NB4 (cell line): ENCODE measurements around the gene NEO1.

Experiments used
- DNase-seq: peaks from one replicate; pipeline ENCODE4 v3.0.0; 2010; ENCODE audit warnings: low read depth
- H3K4me3 ChIP-seq: one replicate; pipeline ENCODE4 v1.5.1; 2011; ENCODE audit warnings: mild to moderate bottlenecking, low read depth, low read length, moderate library complexity
- MYC ChIP-seq: IDR thresholded peaks from 2 replicates; pipeline ENCODE4 v1.6.1; 2011; ENCODE audit warnings: low read depth, low read length
- POLR2A ChIP-seq: IDR thresholded peaks from 2 replicates; pipeline ENCODE4 v1.6.1; 2011; ENCODE audit warnings: mild to moderate bottlenecking; ENCODE audit not compliant: insufficient read length; ENCODE audit errors: extremely low read depth
- TF ChIP-seq, protein P1 (sequence below): IDR thresholded peaks from one replicate; pipeline ENCODE4 v1.5.1; 2012; ENCODE audit warnings: low read depth, low read length
- TF ChIP-seq, protein P2 (sequence below): IDR thresholded peaks from 2 replicates; pipeline ENCODE4 v1.6.1; 2011; ENCODE audit warnings: low read depth, low read length

The NEO1 gene

DNA sequence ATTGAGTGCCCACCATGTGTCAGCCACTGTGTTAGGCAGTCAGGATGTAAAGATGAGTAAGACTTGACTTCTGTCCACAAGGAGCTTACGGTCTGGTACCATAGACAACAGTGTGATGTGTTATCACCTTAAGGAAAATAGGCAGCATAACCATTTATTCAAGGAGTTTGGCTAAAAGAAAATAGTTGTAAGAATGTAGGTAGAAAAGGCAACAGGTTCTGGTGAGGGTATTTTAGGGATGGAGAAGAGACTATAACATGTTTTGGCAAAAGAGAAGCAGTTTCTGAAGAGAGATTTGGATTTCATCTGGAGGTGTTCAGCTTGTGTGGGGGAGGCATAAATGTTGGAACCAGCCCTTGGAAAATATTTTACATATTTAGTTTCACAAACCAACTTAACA, 194.6 kb downstream of the NEO1 start:
- no peak for DNase-seq
- TF ChIP-seq, protein P1, sequence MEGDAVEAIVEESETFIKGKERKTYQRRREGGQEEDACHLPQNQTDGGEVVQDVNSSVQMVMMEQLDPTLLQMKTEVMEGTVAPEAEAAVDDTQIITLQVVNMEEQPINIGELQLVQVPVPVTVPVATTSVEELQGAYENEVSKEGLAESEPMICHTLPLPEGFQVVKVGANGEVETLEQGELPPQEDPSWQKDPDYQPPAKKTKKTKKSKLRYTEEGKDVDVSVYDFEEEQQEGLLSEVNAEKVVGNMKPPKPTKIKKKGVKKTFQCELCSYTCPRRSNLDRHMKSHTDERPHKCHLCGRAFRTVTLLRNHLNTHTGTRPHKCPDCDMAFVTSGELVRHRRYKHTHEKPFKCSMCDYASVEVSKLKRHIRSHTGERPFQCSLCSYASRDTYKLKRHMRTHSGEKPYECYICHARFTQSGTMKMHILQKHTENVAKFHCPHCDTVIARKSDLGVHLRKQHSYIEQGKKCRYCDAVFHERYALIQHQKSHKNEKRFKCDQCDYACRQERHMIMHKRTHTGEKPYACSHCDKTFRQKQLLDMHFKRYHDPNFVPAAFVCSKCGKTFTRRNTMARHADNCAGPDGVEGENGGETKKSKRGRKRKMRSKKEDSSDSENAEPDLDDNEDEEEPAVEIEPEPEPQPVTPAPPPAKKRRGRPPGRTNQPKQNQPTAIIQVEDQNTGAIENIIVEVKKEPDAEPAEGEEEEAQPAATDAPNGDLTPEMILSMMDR, result no peak
- TF ChIP-seq POLR2A, result no peak
- TF ChIP-seq, protein P2, sequence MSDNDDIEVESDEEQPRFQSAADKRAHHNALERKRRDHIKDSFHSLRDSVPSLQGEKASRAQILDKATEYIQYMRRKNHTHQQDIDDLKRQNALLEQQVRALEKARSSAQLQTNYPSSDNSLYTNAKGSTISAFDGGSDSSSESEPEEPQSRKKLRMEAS, result no peak
- no peak overlapping the region for H3K4me3 ChIP-seq

- no peak overlapping the region for H3K4me3 ChIP-seq
- TF ChIP-seq POLR2A (no peak), MYC (no peak)
- TF ChIP-seq, protein P1, result no peak
- TF ChIP-seq, protein P2, result no peak
- no peak for DNase-seq
These were observed 195.1 kb downstream of the NEO1 start for GRCh38 chr15:73247331-73247730.

- no peak for TF ChIP-seq POLR2A
- no peak for TF ChIP-seq MYC
- TF ChIP-seq, protein P1, result no peak
- no peak for DNase-seq
- H3K4me3 ChIP-seq, result no peak overlapping the region
These were observed 197.2 kb downstream of the NEO1 start for GRCh38 chr15:73249499-73249898.

DNA sequence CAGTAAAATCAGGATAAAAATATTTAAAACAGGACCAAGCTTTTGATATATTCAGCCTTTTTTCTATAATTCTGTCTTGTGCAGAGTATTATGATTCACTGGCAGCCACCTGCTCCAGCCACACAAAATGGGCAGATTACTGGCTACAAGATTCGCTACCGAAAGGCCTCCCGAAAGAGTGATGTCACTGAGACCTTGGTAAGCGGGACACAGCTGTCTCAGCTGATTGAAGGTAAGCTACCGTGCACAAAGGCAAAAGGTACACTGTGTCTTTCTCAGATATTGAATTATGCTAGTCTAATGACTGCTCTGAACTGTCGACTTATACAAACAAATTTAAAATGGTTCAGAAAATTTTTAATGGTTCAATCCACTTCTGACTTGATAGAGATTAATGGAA, 202.3 kb downstream of the NEO1 start:
- no peak for DNase-seq
- H3K4me3 ChIP-seq, result no peak overlapping the region
- TF ChIP-seq, protein P1, result no peak
- TF ChIP-seq POLR2A (no peak), MYC (no peak)
- TF ChIP-seq, protein P2, result no peak

- no peak for DNase-seq
- TF ChIP-seq, protein P1, result no peak
- TF ChIP-seq, protein P2, result no peak
- TF ChIP-seq MYC (no peak), POLR2A (no peak)
- no peak overlapping the region for H3K4me3 ChIP-seq
These were observed 206.2 kb downstream of the NEO1 start for GRCh38 chr15:73258271-73259108.

DNA sequence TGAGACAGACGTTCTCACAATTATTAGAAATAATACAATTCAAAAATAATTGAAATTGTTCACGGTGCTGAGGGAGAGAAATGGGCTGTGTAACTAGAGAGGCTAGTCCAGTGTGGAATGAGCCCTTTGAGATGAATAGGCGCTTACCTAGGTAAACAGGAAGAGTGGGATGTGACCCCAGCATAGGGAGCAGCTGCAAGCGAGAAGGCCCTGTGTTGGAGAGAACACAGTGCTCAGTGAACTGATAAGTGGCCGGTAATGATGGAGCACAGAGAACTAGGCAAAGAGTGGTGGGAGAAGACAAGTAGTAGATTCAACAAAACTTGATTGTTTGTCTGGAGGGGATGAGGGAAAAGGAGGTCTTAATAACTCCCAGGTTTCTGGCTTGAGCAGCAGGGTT, 212.6 kb downstream of the NEO1 start:
- no peak overlapping the region for H3K4me3 ChIP-seq
- no peak for DNase-seq
- TF ChIP-seq, protein P2, result no peak
- TF ChIP-seq MYC, result no peak
- TF ChIP-seq POLR2A, result no peak
- TF ChIP-seq, protein P1, result no peak
